HepG2 (cell line): ENCODE results near the gene ENAH.
"Not testable (repeated sequence)": the region's sequence is repeated elsewhere in the genome, so short reads cannot be mapped to it uniquely, and the experiment has no call there.

ENCODE experiments used
- CTCF ChIP-seq: sonication (generic); formaldehyde crosslinking; IDR thresholded peaks from 2 replicates; pipeline ENCODE4 v1.5.0; 2020; ENCODE audit warnings: mild to moderate bottlenecking, missing genetic modification reagents, moderate library complexity
- FOXM1 ChIP-seq: sonication (generic); formaldehyde crosslinking; IDR thresholded peaks from 2 replicates; pipeline ENCODE4 v1.5.0; 2020; ENCODE audit warnings: missing genetic modification reagents
- KDM1A ChIP-seq: IDR thresholded peaks from 2 replicates; pipeline ENCODE4 v1.6.1; 2016; ENCODE audit warnings: missing compliant biosample characterization
- MAX ChIP-seq: IDR thresholded peaks from 2 replicates; pipeline ENCODE4 v1.6.1; 2012; ENCODE audit warnings: inconsistent platforms
- NFIC ChIP-seq: IDR thresholded peaks from 2 replicates; pipeline ENCODE4 v1.6.1; 2012; ENCODE audit warnings: mild to moderate bottlenecking, low read length, inconsistent platforms
- PATZ1 ChIP-seq: sonication (generic); formaldehyde crosslinking; IDR thresholded peaks from 2 replicates; pipeline ENCODE4 v1.4.0; 2020; ENCODE audit warnings: missing genetic modification reagents
- TCF7 ChIP-seq: sonication (generic); IDR thresholded peaks from 2 replicates; pipeline ENCODE4 v1.6.1; 2016; ENCODE audit warnings: antibody characterized with exemption, low read depth
- ZBTB34 ChIP-seq: sonication (generic); formaldehyde crosslinking; IDR thresholded peaks from 2 replicates; pipeline ENCODE4 v1.8.0; 2022; ENCODE audit warnings: mild to moderate bottlenecking, missing genetic modification reagents
- ZFP62 ChIP-seq: sonication (generic); formaldehyde crosslinking; IDR thresholded peaks from 2 replicates; pipeline ENCODE4 v1.4.0; 2020; ENCODE audit warnings: missing genetic modification reagents
- ZFY ChIP-seq: sonication (generic); formaldehyde crosslinking; IDR thresholded peaks from 2 replicates; pipeline ENCODE4 v1.4.0; 2020; ENCODE audit warnings: missing genetic modification reagents
- ZSCAN9 ChIP-seq: IDR thresholded peaks from 2 replicates; pipeline ENCODE4 v1.6.1; 2016; ENCODE audit warnings: borderline replicate concordance

GRCh38 chr1:225513576-225513975, 139.3 kb downstream of the ENAH start:
- TF ChIP-seq FOXM1 (CRISPR knock-in tag); NFIC; KDM1A (CRISPR knock-in tag); CTCF (CRISPR knock-in tag); PATZ1; ZFP62 (CRISPR knock-in tag); ZBTB34; MAX; ZSCAN9 (CRISPR knock-in tag); TCF7; ZFY (CRISPR knock-in tag): not testable (repeated sequence)
